HEK293 (cell line): ENCODE results near the gene HDAC2.

ENCODE experiments used
- CTCF ChIA-PET: fragments of 350-600 bp; formaldehyde crosslinking; extraction: SDS; loops from one replicate; lab custom pipeline; 2021; ENCODE audit warnings: antibody characterized with exemption; lab: Yijun Ruan, JAX
- POLR2A ChIA-PET: fragments of 300-600 bp; formaldehyde crosslinking; extraction: SDS; loops from one replicate; lab custom pipeline; 2020; ENCODE audit warnings: antibody characterized with exemption, inconsistent platforms; lab: Yijun Ruan, JAX
- H3K27ac ChIP-seq: fragments of 200-500 bp; sonication (Bioruptor generic); 2 replicates; pipeline ENCODE4 v1.5.1; 2014; ENCODE audit warnings: low read depth, low read length, control low read depth, inconsistent platforms; ENCODE audit errors: extremely low read depth
- H3K36me3 ChIP-seq, 2 experiments: fragments of 200-500 bp in 1 of 2; sonication (Bioruptor generic) in 1 of 2; 1 replicate in 1 of 2; 2 replicates in 1 of 2; pipeline ENCODE4 v1.5.1; 2014 to 2017; ENCODE audit warnings: inconsistent platforms in 2 of 2, low read length in 2 of 2; ENCODE audit not compliant: control insufficient read depth in 2 of 2, insufficient read depth in 1 of 2
- H3K4me1 ChIP-seq: fragments of 200-500 bp; sonication (Bioruptor generic); 2 replicates; pipeline ENCODE4 v1.5.1; 2014; ENCODE audit warnings: mild to moderate bottlenecking, low read length, inconsistent platforms; ENCODE audit not compliant: control insufficient read depth, insufficient read depth
- H3K4me3 ChIP-seq: 2 replicates; pipeline ENCODE4 v1.5.1; 2011; ENCODE audit warnings: low read depth, mild to moderate bottlenecking, control low read depth, low read length, moderate library complexity
- H3K9me3 ChIP-seq: fragments of 200-500 bp; sonication (Bioruptor generic); 2 replicates; pipeline ENCODE4 v1.5.1; 2014; ENCODE audit warnings: low read depth, low read length, inconsistent platforms; ENCODE audit not compliant: control insufficient read depth, insufficient read depth
- BCL11A ChIP-seq: fragments of 450-650 bp; formaldehyde crosslinking; IDR thresholded peaks from 2 replicates; pipeline ENCODE4 v1.5.1; 2016; ENCODE audit warnings: low read depth, missing biosample characterization, missing genetic modification characterization
- HOXD13 ChIP-seq: sonication (generic); formaldehyde crosslinking; IDR thresholded peaks from 2 replicates; pipeline ENCODE4 v1.8.0; 2022; ENCODE audit warnings: missing genetic modification reagents, borderline replicate concordance
- MEIS1 ChIP-seq: sonication (generic); formaldehyde crosslinking; IDR thresholded peaks from 2 replicates; pipeline ENCODE4 v1.8.1; 2022; ENCODE audit warnings: missing genetic modification reagents, mild to moderate bottlenecking, borderline replicate concordance
- PRDM1 ChIP-seq: fragments of 450-650 bp; formaldehyde crosslinking; IDR thresholded peaks from 2 replicates; pipeline ENCODE4; 2016; ENCODE audit warnings: missing biosample characterization, missing genetic modification characterization
- REPIN1 ChIP-seq: fragments of 450-650 bp; formaldehyde crosslinking; IDR thresholded peaks from 2 replicates; pipeline ENCODE4 v1.5.1; 2017; ENCODE audit warnings: missing biosample characterization, missing genetic modification characterization, low read depth
- SALL2 ChIP-seq: fragments of 450-650 bp; formaldehyde crosslinking; IDR thresholded peaks from 2 replicates; pipeline ENCODE4 v1.5.0; 2017; ENCODE audit warnings: missing biosample characterization, mild to moderate bottlenecking, missing genetic modification characterization, borderline replicate concordance
- SP2 ChIP-seq: fragments of 450-650 bp; formaldehyde crosslinking; IDR thresholded peaks from 2 replicates; pipeline ENCODE4 v1.5.1; 2016; ENCODE audit warnings: missing biosample characterization, missing genetic modification characterization
- ZBTB8A ChIP-seq: fragments of 450-650 bp; formaldehyde crosslinking; IDR thresholded peaks from 2 replicates; pipeline ENCODE4 v1.5.1; 2016; ENCODE audit warnings: missing biosample characterization, missing genetic modification characterization
- ZFHX2 ChIP-seq: fragments of 450-650 bp; formaldehyde crosslinking; conservative IDR thresholded peaks from 2 replicates; pipeline ENCODE4 v1.5.1; 2016; ENCODE audit warnings: missing biosample characterization, missing genetic modification characterization
- ZNF10 ChIP-seq: fragments of 450-650 bp; formaldehyde crosslinking; IDR thresholded peaks from 2 replicates; pipeline ENCODE4 v1.5.1; 2017; ENCODE audit warnings: missing biosample characterization, missing genetic modification characterization
- ZNF121 ChIP-seq: fragments of 450-650 bp; formaldehyde crosslinking; IDR thresholded peaks from 2 replicates; pipeline ENCODE4 v1.5.1; 2016; ENCODE audit warnings: missing biosample characterization, missing genetic modification characterization
- ZNF140 ChIP-seq: fragments of 450-650 bp; formaldehyde crosslinking; IDR thresholded peaks from 2 replicates; pipeline ENCODE4 v1.5.1; 2016; ENCODE audit warnings: missing biosample characterization, missing genetic modification characterization
- ZNF155 ChIP-seq: fragments of 450-650 bp; formaldehyde crosslinking; IDR thresholded peaks from 2 replicates; pipeline ENCODE4 v1.5.1; 2016; ENCODE audit warnings: missing biosample characterization, missing genetic modification characterization
- ZNF221 ChIP-seq: fragments of 450-650 bp; formaldehyde crosslinking; IDR thresholded peaks from 2 replicates; pipeline ENCODE4 v1.5.1; 2017; ENCODE audit warnings: missing biosample characterization, missing genetic modification characterization, borderline replicate concordance
- ZNF335 ChIP-seq: fragments of 450-650 bp; formaldehyde crosslinking; conservative IDR thresholded peaks from 2 replicates; pipeline ENCODE4 v1.5.1; 2016; ENCODE audit warnings: missing biosample characterization, missing genetic modification characterization
- ZNF366 ChIP-seq: fragments of 450-650 bp; formaldehyde crosslinking; conservative IDR thresholded peaks from 2 replicates; pipeline ENCODE4 v1.5.1; 2016; ENCODE audit warnings: missing biosample characterization, missing genetic modification characterization
- ZNF416 ChIP-seq: fragments of 450-650 bp; formaldehyde crosslinking; IDR thresholded peaks from 2 replicates; pipeline ENCODE4 v1.5.1; 2016; ENCODE audit warnings: missing biosample characterization, missing genetic modification characterization
- ZNF548 ChIP-seq: fragments of 450-650 bp; formaldehyde crosslinking; IDR thresholded peaks from 2 replicates; pipeline ENCODE4 v1.5.1; 2016; ENCODE audit warnings: missing biosample characterization, missing genetic modification characterization
- ZNF560 ChIP-seq: fragments of 450-650 bp; formaldehyde crosslinking; IDR thresholded peaks from 2 replicates; pipeline ENCODE4 v1.5.1; 2017; ENCODE audit warnings: missing biosample characterization, missing genetic modification characterization, borderline replicate concordance
- ZNF561 ChIP-seq: fragments of 450-650 bp; IDR thresholded peaks from 2 replicates; pipeline ENCODE4 v1.5.1; 2018; ENCODE audit warnings: missing biosample characterization, missing genetic modification characterization, borderline replicate concordance
- ZNF571 ChIP-seq: fragments of 450-650 bp; formaldehyde crosslinking; IDR thresholded peaks from 2 replicates; pipeline ENCODE4 v1.5.0; 2017; ENCODE audit warnings: missing biosample characterization, missing genetic modification characterization
- ZNF621 ChIP-seq: fragments of 450-650 bp; formaldehyde crosslinking; IDR thresholded peaks from 2 replicates; pipeline ENCODE4 v1.5.1; 2017; ENCODE audit warnings: missing biosample characterization, missing genetic modification characterization
- ZNF623 ChIP-seq: fragments of 450-650 bp; formaldehyde crosslinking; IDR thresholded peaks from 2 replicates; pipeline ENCODE4 v1.5.1; 2016; ENCODE audit warnings: missing biosample characterization, missing genetic modification characterization
- ZNF660 ChIP-seq: fragments of 450-650 bp; IDR thresholded peaks from 2 replicates; pipeline ENCODE4 v1.5.1; 2018; ENCODE audit warnings: missing biosample characterization, mild to moderate bottlenecking, missing genetic modification characterization
- ZNF76 ChIP-seq: fragments of 450-650 bp; formaldehyde crosslinking; IDR thresholded peaks from 2 replicates; pipeline ENCODE4; 2016; ENCODE audit warnings: low read depth, missing biosample characterization, missing genetic modification characterization, borderline replicate concordance
- ZNF830 ChIP-seq: fragments of 450-650 bp; IDR thresholded peaks from 2 replicates; pipeline ENCODE4 v1.5.0; 2018; ENCODE audit warnings: missing biosample characterization, missing genetic modification characterization, low read depth, mild to moderate bottlenecking, moderate library complexity
- TF ChIP-seq, protein P1 (sequence below): fragments of 450-650 bp; formaldehyde crosslinking; IDR thresholded peaks from 2 replicates; pipeline ENCODE4 v1.5.1; 2016; ENCODE audit warnings: missing biosample characterization, missing genetic modification characterization
- TF ChIP-seq, protein P2 (sequence below): fragments of 450-650 bp; formaldehyde crosslinking; conservative IDR thresholded peaks from 2 replicates; pipeline ENCODE4 v1.5.1; 2016; ENCODE audit warnings: low read depth, missing biosample characterization, missing genetic modification characterization
- TF ChIP-seq, protein P3 (sequence below): fragments of 450-650 bp; formaldehyde crosslinking; IDR thresholded peaks from 2 replicates; pipeline ENCODE4 v1.5.1; 2016; ENCODE audit warnings: missing biosample characterization, missing genetic modification characterization
- TF ChIP-seq, protein P4 (sequence below): fragments of 450-650 bp; formaldehyde crosslinking; IDR thresholded peaks from 2 replicates; pipeline ENCODE4 v1.5.1; 2016; ENCODE audit warnings: missing biosample characterization, missing genetic modification characterization

Gene HDAC2

DNA sequence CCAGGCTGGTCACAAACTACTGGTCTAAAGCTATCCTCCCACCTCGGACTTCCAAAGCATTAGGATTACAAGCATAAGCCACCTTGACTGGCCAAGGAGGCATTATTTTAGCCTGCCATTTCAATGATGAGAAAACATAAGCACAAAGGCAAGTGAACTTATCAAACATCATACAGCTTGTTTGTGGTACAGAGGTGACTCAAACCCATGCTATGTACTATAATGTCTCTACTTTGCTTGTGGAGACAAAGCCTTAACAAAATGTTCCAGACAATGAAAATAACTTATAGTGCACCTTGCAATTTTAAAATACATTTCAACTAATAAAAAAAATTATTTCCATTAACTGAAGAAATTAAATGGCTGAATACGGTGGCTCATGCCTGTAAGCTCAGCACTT lies 26.2 kb downstream of the HDAC2 start (continued):
- TF ChIP-seq, protein P1, sequence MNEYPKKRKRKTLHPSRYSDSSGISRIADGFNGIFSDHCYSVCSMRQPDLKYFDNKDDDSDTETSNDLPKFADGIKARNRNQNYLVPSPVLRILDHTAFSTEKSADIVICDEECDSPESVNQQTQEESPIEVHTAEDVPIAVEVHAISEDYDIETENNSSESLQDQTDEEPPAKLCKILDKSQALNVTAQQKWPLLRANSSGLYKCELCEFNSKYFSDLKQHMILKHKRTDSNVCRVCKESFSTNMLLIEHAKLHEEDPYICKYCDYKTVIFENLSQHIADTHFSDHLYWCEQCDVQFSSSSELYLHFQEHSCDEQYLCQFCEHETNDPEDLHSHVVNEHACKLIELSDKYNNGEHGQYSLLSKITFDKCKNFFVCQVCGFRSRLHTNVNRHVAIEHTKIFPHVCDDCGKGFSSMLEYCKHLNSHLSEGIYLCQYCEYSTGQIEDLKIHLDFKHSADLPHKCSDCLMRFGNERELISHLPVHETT, result no peak

DNA sequence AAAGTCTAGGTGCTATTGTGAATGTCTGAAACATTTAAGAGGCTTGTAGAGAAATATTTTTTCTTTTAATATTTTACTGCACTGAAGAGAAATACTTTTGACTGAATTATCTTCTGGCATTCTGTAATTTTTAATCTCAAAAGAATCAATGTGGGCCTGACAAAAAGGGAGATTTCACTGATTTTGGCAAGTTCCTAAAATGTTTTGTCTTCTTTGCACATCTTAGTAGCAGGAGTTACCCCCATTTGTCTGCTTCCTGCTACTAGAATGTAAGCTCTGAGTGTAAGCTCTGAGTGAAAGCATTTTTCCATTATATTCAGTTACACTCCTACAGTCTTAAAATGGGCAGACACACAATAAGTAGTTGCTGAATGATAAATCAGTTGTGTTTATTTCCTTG lies 31.1 kb downstream of the HDAC2 start:
- peaks cover 37 to 78% of the 10 kb centered on the region in 2 experiments for H3K36me3 ChIP-seq

DNA sequence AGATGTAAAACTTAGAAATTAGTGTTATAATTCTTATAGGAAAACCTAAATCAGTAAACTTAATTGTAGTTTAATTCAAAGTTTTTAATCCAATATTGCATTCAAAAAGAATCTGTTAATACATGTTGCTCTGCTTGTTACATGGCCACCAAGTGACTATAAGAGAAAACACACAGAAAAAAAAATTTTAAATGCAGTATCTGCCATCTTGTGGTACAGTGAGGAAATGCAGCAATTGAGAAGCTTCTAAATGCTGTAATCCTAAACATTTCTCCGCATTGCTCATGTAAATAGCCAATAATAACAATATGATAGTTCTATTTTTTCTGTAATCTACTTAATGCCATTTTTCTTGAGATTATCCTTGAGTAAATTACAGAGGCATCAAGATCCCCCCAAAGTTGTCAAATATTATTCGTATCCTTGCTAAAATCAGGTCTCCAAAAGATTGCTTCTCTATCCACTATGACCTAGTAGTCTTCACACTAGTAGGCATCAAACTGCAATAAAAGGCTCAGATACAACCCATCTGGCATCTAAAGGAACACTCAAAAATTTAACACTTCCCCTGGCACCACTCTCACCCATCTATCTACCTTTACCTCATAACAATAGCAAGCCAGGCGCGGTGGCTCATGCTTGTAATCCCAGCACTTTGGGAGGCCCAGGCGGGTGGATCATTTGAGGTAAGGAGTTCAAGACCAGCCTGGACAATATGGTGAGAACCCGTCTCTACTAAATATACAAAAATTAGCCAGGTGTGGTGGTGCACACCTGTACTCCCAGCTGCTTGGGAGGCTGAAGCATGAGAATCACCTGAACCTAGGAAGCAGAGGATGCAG lies 34.6 kb downstream of the HDAC2 start:
- Histone ChIP-seq H3K36me3 (peaks cover 20 to 60% of the 10 kb centered on the region in 2 experiments), H3K9me3 (no peaks in the 10 kb centered on the region), H3K4me3 (no peak overlapping the region), H3K4me1 (no peaks in the 10 kb centered on the region), H3K27ac (no peak overlapping the region)
- ChIA-PET CTCF (interaction anchor here (0.6 to 1.7 kb wide), 15 partner anchors 9 to 1433 kb away, joined by 3 to 8 read pairs (median 4); no protein-coding TSS in a partner anchor), POLR2A (interaction anchor here (0.5 kb wide), 1 partner anchor 81 kb away, joined by 3 read pairs; no protein-coding TSS in a partner anchor)
- TF ChIP-seq ZNF76 (tag by site-specific recombination), result no peak
- TF ChIP-seq, protein P2, sequence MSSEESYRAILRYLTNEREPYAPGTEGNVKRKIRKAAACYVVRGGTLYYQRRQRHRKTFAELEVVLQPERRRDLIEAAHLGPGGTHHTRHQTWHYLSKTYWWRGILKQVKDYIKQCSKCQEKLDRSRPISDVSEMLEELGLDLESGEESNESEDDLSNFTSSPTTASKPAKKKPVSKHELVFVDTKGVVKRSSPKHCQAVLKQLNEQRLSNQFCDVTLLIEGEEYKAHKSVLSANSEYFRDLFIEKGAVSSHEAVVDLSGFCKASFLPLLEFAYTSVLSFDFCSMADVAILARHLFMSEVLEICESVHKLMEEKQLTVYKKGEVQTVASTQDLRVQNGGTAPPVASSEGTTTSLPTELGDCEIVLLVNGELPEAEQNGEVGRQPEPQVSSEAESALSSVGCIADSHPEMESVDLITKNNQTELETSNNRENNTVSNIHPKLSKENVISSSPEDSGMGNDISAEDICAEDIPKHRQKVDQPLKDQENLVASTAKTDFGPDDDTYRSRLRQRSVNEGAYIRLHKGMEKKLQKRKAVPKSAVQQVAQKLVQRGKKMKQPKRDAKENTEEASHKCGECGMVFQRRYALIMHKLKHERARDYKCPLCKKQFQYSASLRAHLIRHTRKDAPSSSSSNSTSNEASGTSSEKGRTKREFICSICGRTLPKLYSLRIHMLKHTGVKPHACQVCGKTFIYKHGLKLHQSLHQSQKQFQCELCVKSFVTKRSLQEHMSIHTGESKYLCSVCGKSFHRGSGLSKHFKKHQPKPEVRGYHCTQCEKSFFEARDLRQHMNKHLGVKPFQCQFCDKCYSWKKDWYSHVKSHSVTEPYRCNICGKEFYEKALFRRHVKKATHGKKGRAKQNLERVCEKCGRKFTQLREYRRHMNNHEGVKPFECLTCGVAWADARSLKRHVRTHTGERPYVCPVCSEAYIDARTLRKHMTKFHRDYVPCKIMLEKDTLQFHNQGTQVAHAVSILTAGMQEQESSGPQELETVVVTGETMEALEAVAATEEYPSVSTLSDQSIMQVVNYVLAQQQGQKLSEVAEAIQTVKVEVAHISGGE, result no peak
- 0 out of 2 replicates have a peak, but pooled peaks have one; percentile 16 for TF ChIP-seq ZNF121 (tag by site-specific recombination)
- TF ChIP-seq ZNF335 (tag by site-specific recombination), result no peak
- TF ChIP-seq REPIN1, result no peak
- TF ChIP-seq ZNF623 (tag by site-specific recombination), result no peak
- TF ChIP-seq, protein P3, sequence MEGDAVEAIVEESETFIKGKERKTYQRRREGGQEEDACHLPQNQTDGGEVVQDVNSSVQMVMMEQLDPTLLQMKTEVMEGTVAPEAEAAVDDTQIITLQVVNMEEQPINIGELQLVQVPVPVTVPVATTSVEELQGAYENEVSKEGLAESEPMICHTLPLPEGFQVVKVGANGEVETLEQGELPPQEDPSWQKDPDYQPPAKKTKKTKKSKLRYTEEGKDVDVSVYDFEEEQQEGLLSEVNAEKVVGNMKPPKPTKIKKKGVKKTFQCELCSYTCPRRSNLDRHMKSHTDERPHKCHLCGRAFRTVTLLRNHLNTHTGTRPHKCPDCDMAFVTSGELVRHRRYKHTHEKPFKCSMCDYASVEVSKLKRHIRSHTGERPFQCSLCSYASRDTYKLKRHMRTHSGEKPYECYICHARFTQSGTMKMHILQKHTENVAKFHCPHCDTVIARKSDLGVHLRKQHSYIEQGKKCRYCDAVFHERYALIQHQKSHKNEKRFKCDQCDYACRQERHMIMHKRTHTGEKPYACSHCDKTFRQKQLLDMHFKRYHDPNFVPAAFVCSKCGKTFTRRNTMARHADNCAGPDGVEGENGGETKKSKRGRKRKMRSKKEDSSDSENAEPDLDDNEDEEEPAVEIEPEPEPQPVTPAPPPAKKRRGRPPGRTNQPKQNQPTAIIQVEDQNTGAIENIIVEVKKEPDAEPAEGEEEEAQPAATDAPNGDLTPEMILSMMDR (tag by site-specific recombination), result 0 out of 2 replicates have a peak, but pooled peaks have one; percentile 29
- TF ChIP-seq ZNF366 (tag by site-specific recombination), result no peak
- TF ChIP-seq MEIS1, result no peak
- TF ChIP-seq ZNF561, result no peak
- no peak for TF ChIP-seq ZNF548 (tag by site-specific recombination)
- peak; percentile 74; the same call in 1 of the 2 replicates for TF ChIP-seq ZNF660 (tag by site-specific recombination)
- no peak for TF ChIP-seq HOXD13 (CRISPR knock-in tag)
- no peak for TF ChIP-seq SP2 (tag by site-specific recombination)
- no peak for TF ChIP-seq ZNF621 (tag by site-specific recombination)
- TF ChIP-seq BCL11A, result no peak
- no peak for TF ChIP-seq ZNF155 (tag by site-specific recombination)
- TF ChIP-seq ZBTB8A (tag by site-specific recombination), result no peak
- TF ChIP-seq, protein P4, sequence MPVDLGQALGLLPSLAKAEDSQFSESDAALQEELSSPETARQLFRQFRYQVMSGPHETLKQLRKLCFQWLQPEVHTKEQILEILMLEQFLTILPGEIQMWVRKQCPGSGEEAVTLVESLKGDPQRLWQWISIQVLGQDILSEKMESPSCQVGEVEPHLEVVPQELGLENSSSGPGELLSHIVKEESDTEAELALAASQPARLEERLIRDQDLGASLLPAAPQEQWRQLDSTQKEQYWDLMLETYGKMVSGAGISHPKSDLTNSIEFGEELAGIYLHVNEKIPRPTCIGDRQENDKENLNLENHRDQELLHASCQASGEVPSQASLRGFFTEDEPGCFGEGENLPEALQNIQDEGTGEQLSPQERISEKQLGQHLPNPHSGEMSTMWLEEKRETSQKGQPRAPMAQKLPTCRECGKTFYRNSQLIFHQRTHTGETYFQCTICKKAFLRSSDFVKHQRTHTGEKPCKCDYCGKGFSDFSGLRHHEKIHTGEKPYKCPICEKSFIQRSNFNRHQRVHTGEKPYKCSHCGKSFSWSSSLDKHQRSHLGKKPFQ (tag by site-specific recombination), result no peak
- TF ChIP-seq PRDM1 (tag by site-specific recombination), result no peak

More for the DNA sequence above, 31.1 kb downstream of the HDAC2 start:
- H3K9me3 ChIP-seq, result no peaks in the 10 kb centered on the region
- CTCF ChIA-PET, result interaction anchor here (0.8 to 1.4 kb wide), 3 partner anchors 10 to 25 kb away, joined by 3 to 4 read pairs (median 4); no protein-coding TSS in a partner anchor
- no peak overlapping the region for H3K27ac ChIP-seq
- H3K4me3 ChIP-seq, result no peak overlapping the region
- POLR2A ChIA-PET, result no interaction called here
- TF ChIP-seq ZNF560 (tag by site-specific recombination), result no peak
- TF ChIP-seq ZNF221 (tag by site-specific recombination), result no peak
- TF ChIP-seq ZFHX2 (tag by site-specific recombination), result no peak
- TF ChIP-seq ZNF10 (tag by site-specific recombination), result no peak
- TF ChIP-seq ZNF140 (tag by site-specific recombination), result no peak
- no peak for TF ChIP-seq ZNF571 (tag by site-specific recombination)
- no peak for TF ChIP-seq SALL2 (tag by site-specific recombination)
- no peak for TF ChIP-seq ZNF830 (tag by site-specific recombination)
- TF ChIP-seq PRDM1 (tag by site-specific recombination), result no peak
- TF ChIP-seq ZNF416, result no peak
- TF ChIP-seq, all 188 proteins: peak for 0
- no peaks in the 10 kb centered on the region for H3K4me1 ChIP-seq
